DMS153 treated with DMSO at 0.1 percent for 48 hours (cell line): ENCODE data around the gene FLCN.
A peak's percentile ranks its signal among the peaks of the same experiment; 100 is the strongest.
"Not testable (repeated sequence)": the region's sequence is repeated elsewhere in the genome, so short reads cannot be mapped to it uniquely, and the experiment has no call there.

Source experiments
- DNase-seq: peaks from one replicate; lab custom pipeline; 2025; ENCODE audit not compliant: unreplicated experiment; lab: John Stamatoyannopoulos, UW

The FLCN gene

DNA sequence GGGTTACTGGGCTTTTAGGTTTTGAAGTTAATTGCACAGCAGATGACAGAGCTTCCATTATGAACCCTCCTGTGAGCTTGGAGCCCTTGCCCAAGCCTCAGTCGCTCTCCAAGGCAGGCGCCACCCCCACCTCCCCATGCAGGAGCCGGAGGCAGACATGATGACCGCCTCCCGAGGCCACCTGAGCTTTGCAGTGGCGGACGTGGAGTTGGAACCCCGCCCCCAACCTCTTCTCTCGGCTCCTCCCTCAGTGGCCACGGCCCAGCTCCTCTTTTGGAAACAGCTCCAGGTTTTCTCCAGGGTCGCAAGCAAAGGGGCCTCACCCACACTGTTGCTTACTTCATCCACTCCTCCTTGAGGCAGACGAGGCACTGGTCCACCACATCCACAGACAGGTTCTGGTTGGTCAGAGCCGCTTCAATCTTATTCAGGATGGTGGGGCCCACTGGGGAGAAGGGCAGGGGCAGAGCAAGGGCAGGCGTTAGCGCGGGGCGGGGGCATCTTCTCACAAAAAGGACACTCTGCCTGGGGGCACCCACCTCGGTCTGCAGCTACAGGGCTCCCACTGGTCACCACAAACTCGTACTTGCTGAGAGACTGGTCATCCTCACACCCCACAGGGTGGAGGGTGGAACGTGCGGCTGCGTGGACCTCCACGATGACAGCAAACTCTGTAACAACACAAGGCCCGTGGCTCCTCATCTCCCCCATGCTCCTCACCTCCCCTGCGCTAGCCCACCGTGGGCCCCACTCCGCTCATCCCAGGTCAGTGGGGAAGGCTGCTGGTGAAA lies 22.1 kb downstream of the FLCN start:
- DNase-seq: no peak

DNA sequence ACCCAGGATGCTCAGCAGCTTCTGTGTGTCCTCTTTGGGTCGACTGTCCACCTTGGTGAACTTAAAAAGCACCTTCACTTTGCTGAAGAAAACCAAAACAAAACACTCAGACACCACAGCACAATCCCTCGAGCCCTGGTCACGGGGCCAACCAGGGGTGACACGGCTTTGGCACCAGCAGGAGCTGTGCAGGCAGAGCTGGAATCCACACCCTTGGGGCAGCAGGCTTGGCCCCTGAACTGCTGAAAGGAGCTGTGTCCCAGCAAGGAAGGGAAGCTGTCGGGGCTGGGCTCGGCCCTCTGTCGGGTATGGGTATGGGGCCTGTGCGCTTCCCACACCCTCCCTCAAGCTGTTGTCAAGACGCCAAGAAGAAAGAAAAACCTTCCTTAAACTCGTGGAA lies 23.2 kb downstream of the FLCN start:
- no peak for DNase-seq

DNA sequence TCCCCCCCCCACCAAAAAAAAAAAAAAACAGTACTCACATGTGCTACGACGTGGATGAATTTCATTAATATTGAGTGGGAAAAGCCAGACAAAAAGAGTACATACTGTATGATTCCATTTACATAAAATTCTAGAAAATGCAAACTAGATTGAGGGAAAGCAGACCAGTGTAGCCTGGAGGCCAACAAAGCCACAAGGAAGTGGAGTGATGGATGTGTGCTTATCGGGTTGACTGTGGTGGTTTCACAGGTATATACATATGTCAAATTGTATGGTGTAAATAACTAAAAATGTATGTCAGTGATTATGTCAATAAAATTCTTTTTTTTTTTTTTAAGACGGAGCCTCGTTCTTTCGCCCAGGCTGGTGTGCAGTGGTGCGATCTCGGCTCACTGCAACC lies 29.0 kb downstream of the FLCN start:
- no peak for DNase-seq

DNA sequence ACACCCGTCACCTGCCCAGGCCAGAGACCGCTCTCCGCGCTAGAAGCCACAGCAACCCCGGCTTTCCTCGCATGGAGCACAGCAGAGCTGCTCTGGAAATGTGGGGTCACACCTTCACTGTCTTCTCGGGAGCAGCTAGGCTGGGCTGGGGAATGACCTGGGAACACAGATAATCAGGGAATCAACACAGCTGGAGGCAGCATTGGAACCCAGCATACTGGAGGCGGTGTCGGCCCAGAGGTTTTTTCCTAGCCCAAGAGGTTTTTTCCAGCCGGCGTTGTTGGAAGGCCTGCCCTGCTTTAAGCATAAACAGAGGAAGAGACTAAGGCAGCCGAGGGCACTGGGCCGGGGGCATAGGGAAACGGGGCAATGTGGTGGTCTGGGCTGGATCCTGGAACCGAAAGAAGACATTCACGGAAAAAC lies 30.0 kb downstream of the FLCN start:
- no peak for DNase-seq

DNA sequence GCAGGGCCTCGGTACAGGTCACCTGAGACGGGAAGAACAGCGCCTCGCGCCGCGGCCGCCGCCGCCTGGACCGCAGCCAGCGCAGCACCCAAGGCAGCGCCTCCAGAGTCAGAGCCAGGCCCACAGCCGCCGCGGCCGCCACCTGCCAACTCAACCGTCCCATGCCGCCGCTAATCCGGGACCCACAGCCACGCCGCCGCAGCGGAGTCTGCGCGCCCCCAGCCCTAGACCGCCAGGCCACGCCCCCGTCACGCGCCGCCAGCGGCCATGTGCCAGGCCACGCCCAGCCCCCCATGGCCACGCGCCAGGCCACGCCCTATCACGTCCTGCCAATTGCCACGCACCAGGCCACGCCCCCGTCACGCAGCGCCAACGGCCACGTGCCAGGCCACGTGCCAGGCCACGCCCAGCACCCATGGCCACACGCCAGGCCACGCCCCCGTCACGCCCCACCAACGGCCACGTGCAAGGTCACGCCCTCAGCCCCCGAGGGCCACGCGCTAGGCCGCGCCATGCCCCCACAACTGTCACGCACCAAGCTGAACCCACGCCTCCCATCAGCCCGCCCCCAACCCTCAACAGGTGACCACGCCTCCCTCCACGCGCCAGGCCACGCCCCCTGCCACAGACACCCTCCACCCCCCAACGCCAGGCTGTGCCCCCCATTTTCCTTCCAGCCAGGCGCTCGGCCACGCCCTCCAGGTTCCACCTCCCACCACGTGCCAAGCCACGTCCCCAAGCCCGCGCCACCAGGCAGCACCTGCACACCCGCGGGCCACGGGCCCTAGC lies 30.6 kb downstream of the FLCN start, which contains the start of gene PLD6:
Gene PLD6 (minus strand): TSS at position 210 of the 789 bp plus-strand sequence. CDS start 47 bp downstream, at position 163.
- DNase-seq: peak; percentile 29

DNA sequence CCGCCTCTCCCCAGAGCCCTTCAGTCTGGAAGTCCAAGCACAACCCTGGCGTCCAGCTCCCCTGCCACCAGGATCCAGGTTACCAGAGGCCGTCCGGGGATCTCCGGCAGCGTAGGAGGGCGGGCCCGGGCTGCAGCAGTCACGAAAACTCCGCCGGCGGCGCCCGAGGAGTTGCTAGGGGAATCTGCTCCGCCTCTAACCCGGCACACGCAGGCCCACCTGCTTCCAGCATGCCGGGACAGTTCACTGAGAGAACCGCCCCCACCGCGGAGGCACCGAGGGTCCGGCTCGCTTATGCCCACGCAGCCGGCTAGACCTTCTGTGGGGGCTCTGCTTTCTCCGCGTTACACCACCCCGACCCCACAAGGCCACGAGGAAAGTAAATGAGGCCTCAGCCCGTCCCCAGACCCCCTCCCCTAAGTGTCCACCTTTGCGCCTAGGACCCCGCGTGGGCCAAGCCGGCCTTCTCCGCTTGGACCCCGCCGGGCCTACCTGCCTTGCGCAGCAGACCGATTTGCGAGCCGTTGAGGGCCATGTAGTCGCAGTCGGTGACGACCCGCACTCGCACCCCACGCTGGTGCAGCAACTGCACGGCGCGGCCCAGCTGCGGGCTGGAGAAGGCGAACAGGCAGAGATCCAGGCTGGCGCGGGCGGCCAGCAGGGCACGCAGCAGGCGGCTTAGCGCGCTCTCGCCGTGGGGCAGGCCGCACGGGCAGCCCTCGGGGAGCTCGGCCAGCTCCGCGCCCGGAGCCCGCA lies 31.4 kb downstream of the FLCN start:
- peak; percentile 1 for DNase-seq

DNA sequence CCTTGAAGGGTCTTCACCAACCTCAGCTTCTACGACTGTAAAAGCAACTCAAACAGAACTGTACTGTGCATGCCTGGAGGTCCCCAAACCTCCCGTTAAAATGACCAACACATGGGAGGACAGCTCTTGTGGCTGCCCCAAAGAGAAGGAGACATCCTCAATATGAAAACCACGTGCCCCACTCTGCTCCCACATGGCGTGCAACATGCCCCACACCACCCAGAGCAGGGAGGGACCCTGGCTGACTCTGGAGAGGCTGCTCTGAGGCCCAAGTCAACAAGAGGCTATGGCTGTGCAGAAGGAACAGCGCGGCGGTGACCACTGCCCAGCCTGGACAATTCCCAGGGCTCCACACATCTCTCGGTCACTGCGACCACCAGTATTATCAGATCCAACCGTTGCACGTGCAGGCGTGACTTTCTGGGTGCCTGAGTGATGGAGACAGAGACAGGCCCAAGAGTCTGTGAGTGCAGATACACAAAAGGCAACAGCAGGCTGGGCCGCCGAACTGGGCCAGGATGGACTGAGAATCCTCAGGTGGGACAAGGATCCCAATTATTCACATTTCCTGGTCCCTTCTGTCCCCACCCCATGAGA lies 32.2 kb downstream of the FLCN start:
- no peak for DNase-seq

DNA sequence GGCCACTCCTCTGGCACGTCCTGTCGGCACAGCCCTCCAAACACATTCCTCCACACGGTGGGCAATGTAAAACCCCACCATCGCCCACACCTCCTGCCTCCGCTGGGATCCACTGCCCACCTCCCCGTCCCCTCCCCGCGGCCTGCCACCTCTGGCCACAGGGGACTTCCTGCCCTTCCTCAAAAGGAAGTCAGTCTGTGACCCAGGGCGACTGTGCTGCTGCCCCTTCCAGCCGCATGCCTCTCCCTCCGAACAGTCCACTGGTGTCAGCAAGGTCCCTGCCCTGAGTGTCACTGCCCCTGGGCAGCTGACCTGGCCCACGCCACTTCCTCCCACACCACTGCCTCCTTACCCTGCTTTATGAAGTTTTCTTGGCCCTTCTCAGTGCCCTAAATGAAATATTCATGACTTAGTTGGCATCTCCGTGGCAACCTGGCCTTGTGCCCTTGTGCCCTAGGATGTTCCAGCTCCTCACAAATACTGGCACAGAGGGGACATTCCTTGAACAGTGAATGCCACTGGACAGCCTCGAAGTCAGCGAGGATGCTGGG lies 32.9 kb downstream of the FLCN start:
- DNase-seq: no peak

DNA sequence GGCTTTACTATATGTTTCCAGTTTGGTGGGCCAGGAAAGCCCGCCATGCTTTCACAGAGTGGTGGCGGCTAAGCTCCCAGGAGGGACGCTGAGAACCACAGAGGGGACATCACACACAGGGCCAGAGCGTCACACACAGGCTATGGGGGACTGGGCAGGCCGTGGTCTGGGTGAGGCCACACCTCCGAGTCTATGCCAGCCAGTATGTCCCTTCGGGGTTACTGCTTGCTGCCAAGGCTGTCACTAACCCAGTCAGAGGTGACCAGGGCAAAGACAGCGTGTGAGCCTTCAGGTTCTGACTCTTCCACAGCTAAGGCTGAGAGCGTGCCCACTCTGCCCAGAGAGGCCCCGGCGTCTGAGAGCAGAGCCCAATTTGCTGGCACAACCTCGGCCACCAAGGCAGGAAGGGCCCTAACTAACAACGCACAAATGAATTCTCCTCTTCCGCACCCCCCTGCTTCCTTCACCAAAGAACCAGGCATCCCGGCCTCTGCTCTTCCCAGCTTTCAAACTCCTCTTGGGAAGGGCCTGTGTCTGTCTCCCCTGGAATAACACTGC lies 33.7 kb downstream of the FLCN start:
- no peak for DNase-seq

DNA sequence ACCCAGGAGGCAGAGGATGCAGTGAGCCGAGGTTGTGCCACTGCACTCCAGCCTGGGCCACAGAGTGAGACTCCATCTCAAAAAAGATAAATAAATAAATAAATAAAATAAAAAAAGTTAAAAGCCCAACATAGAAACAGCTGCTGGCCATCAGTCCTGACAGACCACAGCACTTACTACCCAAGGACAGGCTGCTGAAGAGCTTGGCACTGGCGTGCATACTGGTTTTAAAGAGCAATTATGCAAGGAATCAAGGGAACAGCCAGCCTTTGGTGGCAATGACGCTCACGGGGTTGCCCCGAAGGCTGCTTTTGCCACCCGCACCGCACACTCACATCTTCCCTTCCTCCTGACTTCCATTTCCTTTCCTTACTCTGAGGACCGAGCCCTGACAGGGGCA lies 35.1 kb downstream of the FLCN start:
- no peak for DNase-seq

DNA sequence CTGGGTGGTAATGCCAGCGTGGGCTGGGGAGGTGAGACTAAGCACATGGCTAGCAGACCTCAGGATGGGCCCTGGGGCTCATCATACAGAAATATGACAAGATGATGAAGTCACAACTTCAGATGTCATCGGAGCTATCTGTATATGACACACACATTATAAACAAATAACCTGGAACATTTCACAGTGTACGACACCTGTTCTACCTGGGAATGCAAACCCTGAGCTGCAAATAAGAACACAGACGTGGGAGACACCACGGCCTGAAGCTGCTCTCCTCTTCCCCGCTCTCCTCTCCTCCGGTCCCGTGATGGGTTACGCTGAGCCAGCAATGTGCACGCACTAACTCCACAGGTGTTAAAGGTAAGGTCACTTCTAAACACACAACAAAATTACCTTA lies 35.7 kb downstream of the FLCN start:
- no peak for DNase-seq

DNA sequence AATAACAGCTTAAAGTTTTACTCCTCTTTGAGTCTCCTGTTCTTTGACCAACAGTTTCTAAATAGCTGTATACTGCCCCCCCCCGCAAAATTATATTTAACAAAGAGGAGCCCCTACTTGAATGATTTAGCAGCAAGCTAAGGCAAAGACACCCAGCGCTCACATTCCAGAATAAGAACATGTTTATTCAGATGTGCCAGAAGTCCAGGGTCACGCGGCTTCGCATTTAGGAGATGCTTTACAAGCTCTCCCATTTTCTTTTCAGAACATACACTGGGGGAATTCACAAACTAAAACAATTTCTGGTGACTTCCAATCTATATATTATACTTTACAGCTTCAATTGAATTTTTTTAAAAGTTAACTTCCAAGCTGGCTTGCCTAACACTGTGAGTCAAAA lies 36.1 kb downstream of the FLCN start:
- no peak for DNase-seq

DNA sequence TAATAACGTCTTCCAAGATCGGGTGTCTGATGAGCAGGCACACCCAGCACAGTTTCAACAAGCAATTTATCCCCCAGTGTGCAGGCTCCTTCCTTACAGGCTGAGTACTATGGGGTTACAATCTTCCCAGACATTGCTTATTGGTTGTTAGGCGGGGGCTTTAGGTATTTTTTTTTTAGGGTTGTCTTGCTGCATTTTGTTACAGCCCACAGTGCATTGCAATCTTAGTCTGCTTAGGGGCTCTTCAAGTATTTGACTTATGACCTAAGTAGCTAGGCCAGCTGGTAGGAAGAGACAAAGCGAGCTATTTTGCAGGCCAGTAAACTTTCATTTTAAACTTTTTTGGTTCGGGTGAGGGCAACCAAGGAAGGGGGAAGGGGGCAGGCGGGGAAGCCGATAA lies 36.7 kb downstream of the FLCN start:
- DNase-seq: no peak

DNA sequence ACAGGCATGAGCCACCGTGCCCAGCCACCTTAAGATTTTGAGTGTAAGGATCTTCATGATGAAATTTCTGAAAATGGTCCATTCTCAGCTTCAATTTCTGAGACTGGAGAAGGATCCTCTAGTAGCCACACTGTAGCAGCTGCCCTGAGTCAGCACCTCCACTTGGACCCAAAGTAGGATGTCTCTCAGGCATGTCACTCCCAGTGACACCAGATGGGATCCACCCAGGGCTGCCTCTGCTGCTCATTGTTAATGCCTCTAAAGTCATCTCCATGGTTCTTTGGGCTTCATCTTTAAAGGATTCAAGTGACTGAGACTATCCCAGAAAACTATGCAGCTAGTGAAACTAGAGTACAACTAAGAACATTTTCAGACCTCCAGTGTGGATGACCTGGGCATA lies 38.7 kb downstream of the FLCN start:
- DNase-seq: no peak

DNA sequence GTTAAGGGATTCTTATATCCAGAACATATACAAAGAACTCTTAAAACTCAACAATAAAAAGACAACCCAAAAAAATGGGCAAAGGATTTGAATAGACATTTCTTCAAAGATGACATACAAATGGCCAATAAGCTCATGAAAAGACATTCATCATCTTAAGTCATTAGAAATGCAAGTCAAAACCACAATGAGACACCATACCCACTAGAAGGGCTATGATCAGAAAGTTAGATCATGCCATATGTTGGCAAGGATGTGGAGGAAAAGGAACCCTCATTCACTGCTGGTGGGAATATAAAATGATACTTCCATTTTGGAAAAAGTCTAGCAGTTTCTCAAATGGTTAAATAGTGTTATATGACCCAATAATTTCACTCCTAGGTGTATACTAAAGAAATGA lies 40.2 kb downstream of the FLCN start:
- DNase-seq: no peak

DNA sequence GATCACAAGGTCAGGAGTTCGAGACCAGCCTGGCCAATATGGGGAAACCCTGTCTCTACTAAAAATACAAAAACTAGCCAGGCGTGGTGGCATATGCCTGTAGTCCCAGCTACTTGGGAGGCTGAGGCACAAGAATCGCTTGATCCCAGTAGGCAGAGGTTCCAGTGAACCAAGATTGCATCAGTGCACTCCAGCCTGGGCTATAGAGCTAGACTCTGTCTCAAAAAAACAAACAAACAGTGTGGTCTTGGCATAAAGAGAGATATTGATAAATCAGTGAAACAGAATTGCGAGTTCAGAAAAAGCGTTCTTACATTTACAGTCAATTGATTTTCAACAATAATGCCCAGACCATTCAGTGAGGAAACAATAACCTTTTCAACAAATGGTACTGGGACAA lies 41.5 kb downstream of the FLCN start:
- DNase-seq: not testable (repeated sequence)

DNA sequence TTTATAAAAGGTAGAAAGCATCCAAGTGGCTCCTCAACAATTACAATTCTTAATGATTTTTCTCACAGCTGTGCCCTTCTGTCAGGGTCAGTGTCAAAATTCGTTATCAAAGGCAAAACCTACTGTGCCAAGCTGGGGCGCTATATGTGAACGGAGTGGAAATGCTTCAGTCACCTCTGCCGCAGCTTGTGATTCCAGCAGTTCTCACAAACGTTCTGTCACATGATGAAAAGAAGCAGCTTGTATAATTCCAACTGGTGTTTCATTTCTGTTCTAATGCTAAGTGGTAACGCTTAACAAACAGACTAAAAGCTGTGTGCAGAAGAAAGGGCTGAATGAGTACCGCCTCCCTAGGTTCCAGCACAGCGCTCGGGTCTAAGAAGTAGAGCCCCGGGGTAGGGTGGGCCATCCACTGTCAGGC lies 45.0 kb downstream of the FLCN start:
- no peak for DNase-seq

DNA sequence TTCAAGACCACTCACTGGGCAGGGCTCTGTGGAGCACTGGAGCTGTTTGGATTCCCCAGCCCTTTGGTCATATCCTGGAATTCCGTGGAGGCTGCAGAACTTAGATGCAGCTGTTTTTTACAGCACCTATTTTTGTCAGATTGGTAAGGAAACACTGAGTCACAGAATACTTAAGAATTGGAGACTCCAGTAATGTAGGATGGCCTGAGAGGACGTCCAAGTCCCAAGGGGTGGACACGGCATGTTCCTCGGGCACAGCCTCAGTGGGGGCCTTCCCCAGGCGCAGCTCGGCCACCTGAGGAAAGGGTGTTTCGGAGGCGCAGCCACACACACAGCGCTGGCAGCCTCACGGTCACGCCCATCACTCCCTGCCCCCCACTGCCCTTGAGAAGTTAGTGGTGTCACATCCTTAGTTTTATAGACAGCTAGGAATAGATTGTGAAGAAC lies 45.6 kb downstream of the FLCN start:
- no peak for DNase-seq

DNA sequence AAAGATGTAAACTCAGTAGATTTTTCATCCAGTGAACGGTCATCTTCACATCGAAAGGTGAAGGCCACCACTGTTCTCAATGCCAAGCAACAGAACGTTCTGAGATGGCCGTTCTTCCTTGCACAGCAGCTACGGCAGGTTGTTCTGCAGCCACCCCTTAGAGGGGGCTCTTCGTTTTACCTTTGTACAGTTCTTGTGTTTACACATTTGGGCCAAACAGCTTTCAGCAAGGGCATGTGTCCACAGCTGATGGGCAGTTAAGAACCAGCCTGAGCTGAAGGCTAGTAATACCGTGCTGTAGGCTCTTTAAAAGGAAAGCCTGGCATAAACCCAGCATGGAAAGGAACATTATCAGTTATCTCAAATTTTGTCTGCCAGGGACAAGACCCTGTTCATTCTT lies 46.8 kb downstream of the FLCN start:
- DNase-seq: no peak

DNA sequence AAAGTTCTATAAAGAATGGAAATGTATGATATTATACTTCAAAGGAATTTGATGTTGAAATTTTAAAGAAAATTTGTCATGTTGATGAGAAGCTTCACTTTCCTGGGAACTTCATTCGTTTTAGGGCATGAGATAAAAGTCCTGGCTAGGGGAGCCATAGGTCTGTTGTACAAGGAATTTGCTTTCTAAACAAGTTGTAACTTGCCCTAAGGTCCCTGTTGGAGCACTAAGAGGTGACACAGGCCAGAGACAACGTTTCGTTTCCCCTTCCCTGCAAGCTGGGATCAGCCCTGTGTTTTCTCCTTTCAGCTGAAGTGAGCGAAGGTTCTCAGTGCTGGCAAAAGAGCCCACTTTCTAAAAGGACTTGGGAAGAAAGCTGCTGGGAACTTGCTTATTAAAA lies 47.4 kb downstream of the FLCN start:
- DNase-seq: no peak

DNA sequence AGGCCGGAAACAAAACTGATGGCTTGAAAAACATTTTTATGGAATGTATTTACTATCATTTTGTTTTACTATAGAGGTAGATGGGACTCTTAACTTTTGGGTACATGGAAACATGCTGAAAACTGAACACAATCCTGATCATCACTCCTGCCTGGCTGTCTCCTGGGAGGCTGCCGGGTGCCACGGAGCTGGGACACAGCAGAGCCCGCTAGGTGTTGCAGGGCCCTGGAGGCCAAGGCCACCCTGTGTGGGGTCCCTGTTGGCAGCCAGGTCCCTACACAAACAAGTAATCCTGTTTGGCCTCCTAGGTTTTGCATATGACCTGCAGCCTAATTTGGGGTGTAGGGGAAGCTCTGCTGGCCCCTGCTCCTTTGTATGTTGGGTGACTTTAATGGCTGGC lies 48.4 kb downstream of the FLCN start:
- no peak for DNase-seq
